Activated naive CD8-positive, alpha-beta T cell (primary cell): ENCODE data around the gene IGSF9B.

Experiments used
- H3K27ac Mint-ChIP-seq: one replicate; pipeline ENCODE4 v1.8.0; 2021; ENCODE audit warnings: mixed read lengths
- H3K27me3 Mint-ChIP-seq: one replicate; pipeline ENCODE4 v1.8.0; 2021; ENCODE audit warnings: mixed read lengths
- H3K36me3 Mint-ChIP-seq: one replicate; pipeline ENCODE4 v1.8.0; 2021; ENCODE audit warnings: mixed read lengths
- H3K4me1 Mint-ChIP-seq: one replicate; pipeline ENCODE4 v1.8.0; 2021; ENCODE audit warnings: low read depth, mixed read lengths
- H3K4me3 Mint-ChIP-seq: one replicate; pipeline ENCODE4 v1.8.0; 2021; ENCODE audit warnings: mild to moderate bottlenecking, mixed read lengths
- H3K9me3 Mint-ChIP-seq: one replicate; pipeline ENCODE4 v1.8.0; 2021; ENCODE audit warnings: low read depth, mixed read lengths

Gene IGSF9B

GRCh38 chr11:133974836-133975487 lies 18.2 kb upstream of the IGSF9B start:
- Mint-ChIP-seq H3K27ac (no peak overlapping the region), H3K36me3 (peaks cover 2% of the 10 kb centered on the region), H3K9me3 (no peaks in the 10 kb centered on the region), H3K27me3 (no peaks in the 10 kb centered on the region), H3K4me3 (no peak overlapping the region), H3K4me1 (no peaks in the 10 kb centered on the region)

DNA sequence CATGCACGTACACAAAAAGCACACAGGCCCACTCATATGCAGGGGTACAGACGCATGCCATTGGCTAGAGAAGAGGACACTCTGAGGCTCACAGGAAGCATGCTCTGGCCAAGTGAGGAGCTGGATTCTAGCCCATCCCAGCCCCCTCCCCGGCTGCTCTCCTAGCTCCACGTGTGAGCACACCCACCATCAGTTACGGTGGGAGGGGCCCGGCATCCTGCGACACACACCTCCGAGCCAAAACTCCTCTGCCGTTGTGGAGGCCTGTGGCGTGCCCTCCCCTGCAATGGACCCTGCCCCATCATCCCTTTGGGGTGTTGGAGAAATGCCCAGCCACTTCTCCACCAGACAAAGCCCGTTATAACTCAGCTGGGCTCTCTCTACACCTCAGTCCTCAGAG lies 15.1 kb upstream of the IGSF9B start:
- Mint-ChIP-seq H3K9me3 (no peaks in the 10 kb centered on the region), H3K4me1 (peaks cover 12% of the 10 kb centered on the region), H3K27ac (no peak overlapping the region), H3K36me3 (peaks cover 2% of the 10 kb centered on the region), H3K4me3 (no peak overlapping the region), H3K27me3 (no peaks in the 10 kb centered on the region)

GRCh38 chr11:133969112-133969511 lies 12.3 kb upstream of the IGSF9B start:
- Mint-ChIP-seq H3K9me3 (no peaks in the 10 kb centered on the region), H3K27me3 (no peaks in the 10 kb centered on the region), H3K4me1 (peaks cover 14% of the 10 kb centered on the region), H3K27ac (no peak overlapping the region), H3K36me3 (peaks cover 2% of the 10 kb centered on the region), H3K4me3 (no peak overlapping the region)

- H3K4me3 Mint-ChIP-seq = peak overlapping the region; percentile 93
- H3K36me3 Mint-ChIP-seq = peaks cover 2% of the 10 kb centered on the region
- peaks cover 14% of the 10 kb centered on the region for H3K4me1 Mint-ChIP-seq
These were observed 11.5 kb upstream of the IGSF9B start for GRCh38 chr11:133968300-133968699.

GRCh38 chr11:133967599-133968238 lies 11.0 kb upstream of the IGSF9B start:
- Mint-ChIP-seq H3K27me3 (no peaks in the 10 kb centered on the region), H3K4me1 (peaks cover 14% of the 10 kb centered on the region), H3K27ac (peak overlapping the region; percentile 97), H3K36me3 (peaks cover 2% of the 10 kb centered on the region), H3K9me3 (no peaks in the 10 kb centered on the region), H3K4me3 (peak overlapping the region; percentile 93)

More at GRCh38 chr11:133968300-133968699, 11.5 kb upstream of the IGSF9B start:
- Mint-ChIP-seq H3K9me3 (no peaks in the 10 kb centered on the region), H3K27ac (no peak overlapping the region), H3K27me3 (no peaks in the 10 kb centered on the region)

DNA sequence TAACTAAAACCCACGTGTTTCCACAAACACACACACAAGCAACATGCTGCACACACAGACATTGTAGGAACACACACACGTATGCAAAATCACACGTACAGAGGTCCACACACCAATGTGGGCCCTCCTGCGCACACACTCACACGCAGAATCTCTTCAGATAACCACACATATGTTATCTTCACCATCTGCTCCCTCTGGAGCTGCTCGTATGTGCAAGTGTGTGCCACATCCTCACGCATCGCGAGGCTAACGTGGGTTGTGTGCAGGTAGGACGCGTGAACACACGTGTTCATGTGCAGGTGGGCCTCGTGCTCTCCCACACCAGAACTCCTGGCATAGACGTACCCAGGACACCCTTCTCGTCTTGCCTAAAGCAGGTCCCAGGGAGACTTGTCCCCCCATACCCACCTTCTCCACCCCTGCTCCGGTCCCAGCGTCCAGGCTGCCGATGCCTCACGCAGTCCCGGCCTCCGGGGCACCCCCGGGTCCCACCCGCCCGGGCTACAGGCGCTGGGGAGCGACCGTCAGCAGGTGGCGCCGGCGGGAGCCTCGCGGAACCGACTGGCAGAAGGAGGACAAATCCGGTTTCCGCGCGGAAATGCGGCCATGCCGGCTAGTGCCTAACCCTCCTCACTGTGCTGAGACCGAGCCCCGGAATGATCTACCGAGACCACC lies 10.3 kb upstream of the IGSF9B start:
- H3K27me3 Mint-ChIP-seq = no peaks in the 10 kb centered on the region
- peak overlapping the region; percentile 93 for H3K4me3 Mint-ChIP-seq
- peaks cover 14% of the 10 kb centered on the region for H3K4me1 Mint-ChIP-seq
- peak overlapping the region; percentile 97 for H3K27ac Mint-ChIP-seq
- peaks cover 2% of the 10 kb centered on the region for H3K36me3 Mint-ChIP-seq
- no peaks in the 10 kb centered on the region for H3K9me3 Mint-ChIP-seq

DNA sequence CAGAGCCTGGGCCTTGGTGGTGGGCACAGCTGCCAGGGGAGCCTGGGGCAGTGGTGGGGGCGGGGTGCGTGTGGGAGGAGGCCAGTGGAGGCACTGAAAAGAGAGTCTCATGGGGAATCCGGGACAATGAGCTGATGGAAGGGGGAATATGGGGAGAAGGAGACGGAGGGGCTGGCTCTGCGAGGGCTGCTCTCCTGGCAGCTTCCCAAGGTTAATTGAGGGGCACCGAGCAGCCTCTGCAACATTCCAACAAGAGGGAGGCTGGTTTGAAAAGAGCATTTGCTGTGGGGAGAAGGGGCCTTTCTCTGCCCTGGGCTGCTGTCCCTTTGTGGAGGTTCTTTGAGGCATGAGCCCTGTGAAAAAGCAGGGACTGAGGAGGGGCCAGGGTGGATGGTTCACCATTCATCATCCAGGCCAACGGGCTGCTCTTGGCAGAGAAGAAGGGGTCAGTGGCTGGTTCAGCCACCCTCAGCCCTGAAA lies 9.4 kb upstream of the IGSF9B start:
- Mint-ChIP-seq H3K27me3 (no peaks in the 10 kb centered on the region), H3K9me3 (no peaks in the 10 kb centered on the region), H3K36me3 (no peaks in the 10 kb centered on the region), H3K4me1 (peaks cover 14% of the 10 kb centered on the region), H3K27ac (no peak overlapping the region), H3K4me3 (peak overlapping the region; percentile 48)

- Mint-ChIP-seq H3K27me3 (no peaks in the 10 kb centered on the region), H3K27ac (no peak overlapping the region)
These were observed 8.3 kb upstream of the IGSF9B start for GRCh38 chr11:133965031-133965601.

DNA sequence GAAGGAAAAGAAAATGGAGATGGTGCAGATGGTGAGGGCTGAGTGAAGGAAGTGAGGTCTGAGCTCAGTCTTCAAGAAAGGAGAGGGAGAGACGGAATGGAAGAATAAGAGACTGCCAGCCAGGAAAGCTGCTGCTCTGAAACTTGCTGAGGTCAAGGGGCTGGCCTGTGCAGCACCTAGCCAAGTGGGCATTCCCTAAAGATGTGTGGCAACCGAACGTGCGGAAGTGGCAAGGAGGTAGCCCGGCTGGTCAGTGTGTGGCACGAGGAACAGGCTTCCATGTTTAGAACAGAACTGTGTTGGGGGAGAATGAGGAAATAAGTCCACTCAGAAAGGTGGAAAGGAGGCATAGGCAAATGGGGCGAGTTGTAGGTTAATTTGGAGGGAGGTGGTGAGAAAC lies 7.6 kb upstream of the IGSF9B start:
- peaks cover 14% of the 10 kb centered on the region for H3K4me1 Mint-ChIP-seq
- no peak overlapping the region for H3K4me3 Mint-ChIP-seq
- H3K36me3 Mint-ChIP-seq = no peaks in the 10 kb centered on the region
- H3K9me3 Mint-ChIP-seq = no peaks in the 10 kb centered on the region
- H3K27me3 Mint-ChIP-seq = no peaks in the 10 kb centered on the region
- H3K27ac Mint-ChIP-seq = no peak overlapping the region

More at GRCh38 chr11:133965031-133965601, 8.3 kb upstream of the IGSF9B start:
- H3K36me3 Mint-ChIP-seq = no peaks in the 10 kb centered on the region
- H3K4me1 Mint-ChIP-seq = peaks cover 14% of the 10 kb centered on the region
- H3K4me3 Mint-ChIP-seq = no peak overlapping the region
- H3K9me3 Mint-ChIP-seq = no peaks in the 10 kb centered on the region

GRCh38 chr11:133961890-133962289 lies 5.1 kb upstream of the IGSF9B start:
- peaks cover 8% of the 10 kb centered on the region for H3K4me1 Mint-ChIP-seq
- no peaks in the 10 kb centered on the region for H3K36me3 Mint-ChIP-seq
- no peaks in the 10 kb centered on the region for H3K27me3 Mint-ChIP-seq
- no peaks in the 10 kb centered on the region for H3K9me3 Mint-ChIP-seq
- no peak overlapping the region for H3K27ac Mint-ChIP-seq
- no peak overlapping the region for H3K4me3 Mint-ChIP-seq

GRCh38 chr11:133957900-133958299 lies 1.1 kb upstream of the IGSF9B start:
- Mint-ChIP-seq H3K4me3 (peak overlapping the region; percentile 88), H3K4me1 (peaks cover 32% of the 10 kb centered on the region), H3K27ac (peak overlapping the region; percentile 92), H3K27me3 (no peaks in the 10 kb centered on the region), H3K9me3 (no peaks in the 10 kb centered on the region), H3K36me3 (no peaks in the 10 kb centered on the region)

DNA sequence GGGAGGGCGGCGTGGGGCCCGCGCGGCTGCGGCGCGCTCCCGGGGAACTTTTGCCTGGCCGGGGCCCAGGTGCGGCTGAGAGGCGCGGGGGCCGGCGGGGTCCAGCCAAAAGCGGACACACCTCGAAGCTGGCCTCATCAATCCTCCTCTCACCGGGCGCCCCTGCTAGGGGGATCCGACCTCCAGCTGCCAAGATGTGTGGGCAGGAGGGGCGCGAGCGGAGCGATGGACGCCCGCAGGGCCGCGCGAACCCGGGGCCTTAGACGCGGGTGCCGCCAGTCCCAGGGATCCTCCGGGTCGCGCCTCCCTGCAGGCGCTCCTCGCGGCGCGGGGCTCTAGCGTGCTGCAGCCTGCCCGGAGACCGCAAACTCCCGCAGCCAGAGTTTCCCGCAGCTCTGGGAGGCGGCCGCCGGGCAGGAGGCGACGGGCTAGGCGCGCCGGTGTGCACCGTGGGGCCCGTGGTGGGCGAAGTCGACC lies 785 bp downstream of the IGSF9B start:
- no peaks in the 10 kb centered on the region for H3K9me3 Mint-ChIP-seq
- H3K4me1 Mint-ChIP-seq = peaks cover 40% of the 10 kb centered on the region
- no peaks in the 10 kb centered on the region for H3K27me3 Mint-ChIP-seq
- H3K4me3 Mint-ChIP-seq = peak overlapping the region; percentile 7
- no peaks in the 10 kb centered on the region for H3K36me3 Mint-ChIP-seq
- H3K27ac Mint-ChIP-seq = no peak overlapping the region

DNA sequence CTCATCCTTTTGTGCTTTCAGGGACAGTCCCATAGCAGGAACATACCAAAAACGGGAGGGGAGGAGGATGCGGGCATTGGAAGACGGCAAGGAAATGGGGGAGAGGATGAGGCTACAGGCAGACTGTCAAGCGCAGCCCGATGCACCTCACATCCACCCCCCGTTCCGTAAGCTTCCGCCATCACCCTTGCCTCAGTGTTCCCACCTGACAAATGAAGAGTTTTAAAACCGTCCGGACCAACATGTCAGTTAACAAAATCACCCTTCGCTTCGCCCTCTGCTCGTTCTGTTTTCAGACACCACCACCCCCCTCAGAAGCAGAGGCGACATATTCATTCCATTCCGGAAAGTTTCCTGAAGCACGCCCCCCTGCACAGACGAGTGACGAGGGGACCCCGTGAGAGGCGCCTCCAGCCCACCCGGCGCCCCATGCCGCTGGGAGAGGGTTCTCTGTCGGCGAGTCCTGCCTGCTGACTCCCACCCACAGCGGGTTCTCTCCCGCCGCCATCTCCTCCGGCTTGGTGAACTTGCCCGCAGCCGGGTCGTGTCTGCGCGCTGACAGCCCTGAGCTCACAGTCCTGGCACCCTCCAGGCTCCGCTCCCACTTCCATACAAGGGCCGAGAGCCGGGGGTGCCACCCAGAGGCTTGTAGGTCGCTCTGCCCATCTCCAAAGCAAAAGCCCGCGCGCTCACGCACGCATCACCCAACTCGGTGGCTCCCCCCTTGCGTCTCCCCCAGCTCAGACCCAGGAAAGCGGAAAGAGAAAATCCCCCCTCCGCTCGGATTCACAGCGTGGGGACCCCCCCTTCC lies 1.5 kb downstream of the IGSF9B start:
- Mint-ChIP-seq H3K4me1 (peaks cover 40% of the 10 kb centered on the region), H3K4me3 (peak overlapping the region; percentile 92), H3K9me3 (no peaks in the 10 kb centered on the region), H3K27ac (peak overlapping the region; percentile 70), H3K27me3 (no peaks in the 10 kb centered on the region), H3K36me3 (no peaks in the 10 kb centered on the region)

DNA sequence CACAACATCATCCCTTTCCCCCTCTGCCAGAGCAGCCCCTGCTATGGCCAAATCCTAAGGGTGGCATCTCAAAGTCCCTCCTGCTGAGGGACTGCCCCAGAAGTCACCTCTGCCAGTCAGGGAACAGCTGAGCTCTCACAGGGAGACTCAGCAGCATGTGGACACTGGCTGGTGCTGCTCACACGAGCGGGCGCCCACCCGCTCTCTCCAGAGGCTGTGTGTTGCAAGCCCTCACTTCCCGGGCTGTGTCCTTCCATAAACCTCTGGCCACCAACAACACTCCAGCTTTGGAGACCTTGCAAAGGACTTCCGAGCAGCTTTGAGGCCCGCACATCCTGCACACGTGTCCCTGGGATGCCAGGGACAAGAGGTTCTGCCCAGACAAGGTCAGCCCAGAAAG lies 2.8 kb downstream of the IGSF9B start:
- peak overlapping the region; percentile 92 for H3K4me3 Mint-ChIP-seq
- peaks cover 50% of the 10 kb centered on the region for H3K4me1 Mint-ChIP-seq
- no peaks in the 10 kb centered on the region for H3K9me3 Mint-ChIP-seq
- no peaks in the 10 kb centered on the region for H3K36me3 Mint-ChIP-seq
- H3K27ac Mint-ChIP-seq = no peak overlapping the region
- no peaks in the 10 kb centered on the region for H3K27me3 Mint-ChIP-seq
